Hepatocyte (in vitro differentiated cells): ENCODE results near the gene TMEM182. TPM values are rescaled to one million over a fixed set of nuclear protein-coding genes. Genes with fewer than 3 reads are reported as not detected.

Experiments
- DNase-seq: peaks from one replicate; pipeline ENCODE4 v3.0.0-alpha.2; 2016; ENCODE audit warnings: low spot score
- H2AFZ ChIP-seq: fragments of 200-600 bp; sonication (generic); 2 replicates; pipeline ENCODE4 v1.6.0; 2016; ENCODE audit warnings: antibody characterized with exemption, mild to moderate bottlenecking
- H3K27ac ChIP-seq: fragments of 200-600 bp; sonication (generic); 2 replicates; pipeline ENCODE4 v1.5.1; 2016; ENCODE audit warnings: mild to moderate bottlenecking
- H3K27me3 ChIP-seq: fragments of 200-600 bp; sonication (generic); 2 replicates; pipeline ENCODE4 v1.6.1; 2016
- H3K36me3 ChIP-seq: fragments of 200-600 bp; sonication (generic); replicated peaks from 2 replicates; pipeline ENCODE4 v1.5.1; 2016; ENCODE audit warnings: low read depth; ENCODE audit not compliant: insufficient read depth
- H3K4me1 ChIP-seq: fragments of 200-600 bp; sonication (generic); 2 replicates; pipeline ENCODE4 v1.5.1; 2016; ENCODE audit warnings: mild to moderate bottlenecking, moderate library complexity; ENCODE audit not compliant: insufficient read depth
- H3K4me2 ChIP-seq: fragments of 200-600 bp; sonication (generic); 2 replicates; pipeline ENCODE4 v1.6.0; 2016
- H3K4me3 ChIP-seq: fragments of 200-600 bp; sonication (generic); 2 replicates; pipeline ENCODE4 v1.5.1; 2016; ENCODE audit warnings: mild to moderate bottlenecking
- H3K79me2 ChIP-seq: fragments of 200-600 bp; sonication (generic); 2 replicates; pipeline ENCODE4 v1.6.0; 2017; ENCODE audit warnings: mild to moderate bottlenecking
- H3K9me2 ChIP-seq: fragments of 200-600 bp; sonication (generic); replicated peaks from 2 replicates; pipeline ENCODE4 v1.6.0; 2017; ENCODE audit warnings: mild to moderate bottlenecking; ENCODE audit not compliant: insufficient read depth
- H3K9me3 ChIP-seq: fragments of 200-600 bp; sonication (generic); 2 replicates; pipeline ENCODE4 v1.5.1; 2016; ENCODE audit warnings: low read depth, mild to moderate bottlenecking
- H4K20me1 ChIP-seq: fragments of 200-600 bp; sonication (generic); 2 replicates; pipeline ENCODE4 v1.6.0; 2016; ENCODE audit warnings: mild to moderate bottlenecking; ENCODE audit not compliant: insufficient read depth, poor library complexity, severe bottlenecking
- EZH2 ChIP-seq: fragments of 200-600 bp; sonication (generic); IDR thresholded peaks from 2 replicates; pipeline ENCODE4 v1.6.1; 2016; ENCODE audit warnings: antibody characterized with exemption, mild to moderate bottlenecking, borderline replicate concordance
- EZH2phosphoT487 ChIP-seq: fragments of 200-600 bp; sonication (generic); IDR thresholded peaks from one replicate; pipeline ENCODE4 v1.6.1; 2018; ENCODE audit warnings: antibody characterized with exemption, mild to moderate bottlenecking, low read depth, moderate library complexity; ENCODE audit not compliant: unreplicated experiment, severe bottlenecking
- WGBS: methylation state at CpG from one replicate; pipeline ENCODE4 v1.1.6; 2016; ENCODE audit warnings: low lambda C conversion rate; ENCODE audit errors: missing lambda C conversion rate; 5-methylcytosine and 5-hydroxymethylcytosine counted together
- polyA plus RNA-seq: library from polyadenylated mRNA; unstranded; fragments of >200 nt; fragmentation: Nextera tagmentation; extraction: Ambion mirVana; gene quantifications from 2 replicates; pipeline ENCODE4 v1.2.1, GENCODE V29; 2016
- total RNA-seq: library from RNA; depleted of rRNA; stranded (reverse); fragments of >200 nt; gene quantifications from 2 replicates; pipeline ENCODE4 v1.2.3, GENCODE V29; 2014
- TF ChIP-seq, protein P1 (sequence below): fragments of 200-600 bp; sonication (generic); IDR thresholded peaks from 2 replicates; pipeline ENCODE4 v1.5.1; 2016; ENCODE audit warnings: antibody characterized with exemption, mild to moderate bottlenecking; ENCODE audit not compliant: poor library complexity

Gene TMEM182
- total and polyA plus RNA-seq, 2 experiments from 2014 or later, result 3.3 to 5.1 TPM

DNA sequence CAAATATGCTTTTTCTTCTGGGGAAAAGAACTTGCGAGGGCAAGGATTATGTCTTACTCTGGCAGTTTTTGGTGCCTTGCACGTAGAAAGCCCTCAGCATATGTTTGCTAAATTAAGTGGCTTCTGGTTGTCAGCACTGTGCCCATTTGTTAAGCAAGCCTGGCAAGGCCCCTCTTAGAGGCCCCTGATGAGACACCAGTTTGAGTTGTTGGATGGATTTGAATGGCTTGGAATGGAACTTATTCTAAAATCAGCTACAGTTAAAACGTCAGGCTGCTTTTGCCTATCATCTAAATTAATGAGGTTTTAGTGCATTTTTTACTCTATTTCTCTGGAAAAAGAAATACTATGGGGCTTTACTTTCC is 28.2 kb downstream of the TMEM182 start:
- DNase-seq, result no peak
- Histone ChIP-seq H3K27me3 (no peaks in the 10 kb centered on the region), H4K20me1 (no peaks in the 10 kb centered on the region), H2AFZ (no peak overlapping the region), H3K36me3 (no peaks in the 10 kb centered on the region), H3K27ac (no peak overlapping the region), H3K9me3 (no peaks in the 10 kb centered on the region), H3K79me2 (no peaks in the 10 kb centered on the region), H3K4me1 (no peaks in the 10 kb centered on the region), H3K4me2 (no peak overlapping the region), H3K9me2 (no peaks in the 10 kb centered on the region), H3K4me3 (no peak overlapping the region)
- 92% methylated on average over 3 of the region's 3 CpGs for WGBS
- no peak for TF ChIP-seq EZH2phosphoT487
- TF ChIP-seq EZH2, result no peak
- TF ChIP-seq, protein P1, sequence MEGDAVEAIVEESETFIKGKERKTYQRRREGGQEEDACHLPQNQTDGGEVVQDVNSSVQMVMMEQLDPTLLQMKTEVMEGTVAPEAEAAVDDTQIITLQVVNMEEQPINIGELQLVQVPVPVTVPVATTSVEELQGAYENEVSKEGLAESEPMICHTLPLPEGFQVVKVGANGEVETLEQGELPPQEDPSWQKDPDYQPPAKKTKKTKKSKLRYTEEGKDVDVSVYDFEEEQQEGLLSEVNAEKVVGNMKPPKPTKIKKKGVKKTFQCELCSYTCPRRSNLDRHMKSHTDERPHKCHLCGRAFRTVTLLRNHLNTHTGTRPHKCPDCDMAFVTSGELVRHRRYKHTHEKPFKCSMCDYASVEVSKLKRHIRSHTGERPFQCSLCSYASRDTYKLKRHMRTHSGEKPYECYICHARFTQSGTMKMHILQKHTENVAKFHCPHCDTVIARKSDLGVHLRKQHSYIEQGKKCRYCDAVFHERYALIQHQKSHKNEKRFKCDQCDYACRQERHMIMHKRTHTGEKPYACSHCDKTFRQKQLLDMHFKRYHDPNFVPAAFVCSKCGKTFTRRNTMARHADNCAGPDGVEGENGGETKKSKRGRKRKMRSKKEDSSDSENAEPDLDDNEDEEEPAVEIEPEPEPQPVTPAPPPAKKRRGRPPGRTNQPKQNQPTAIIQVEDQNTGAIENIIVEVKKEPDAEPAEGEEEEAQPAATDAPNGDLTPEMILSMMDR, result no peak

DNA sequence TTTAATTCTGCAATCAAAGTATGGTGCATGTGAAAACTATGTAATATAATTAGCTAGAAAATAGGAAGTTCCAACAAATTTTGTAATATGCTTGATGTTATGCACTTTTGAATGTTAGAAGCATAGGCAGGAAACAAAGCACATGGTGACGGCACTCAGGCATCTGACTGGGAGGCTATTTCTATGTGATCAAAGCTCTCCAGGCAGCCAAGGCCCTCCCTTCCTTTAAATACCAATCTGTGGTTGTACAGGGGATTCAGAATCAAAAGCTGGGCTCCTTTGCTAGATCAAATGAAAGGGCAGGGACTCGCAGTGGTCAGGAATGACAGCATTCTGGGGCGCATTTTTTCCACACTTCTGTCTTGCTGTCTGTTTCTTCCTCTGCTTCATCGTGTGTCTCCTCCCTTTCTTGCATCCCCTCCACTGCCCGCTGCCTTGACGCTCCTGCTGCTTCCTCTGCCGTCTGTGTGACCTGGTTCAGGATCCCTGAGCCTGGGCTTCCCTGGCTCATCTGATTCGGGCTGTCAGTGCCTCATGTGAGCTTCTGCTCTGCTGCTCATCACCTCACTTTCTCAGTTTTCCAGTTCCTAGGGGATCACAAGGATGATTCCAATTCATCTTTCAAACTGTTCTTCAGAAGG is 30.9 kb downstream of the TMEM182 start:
- no peak for DNase-seq
- Histone ChIP-seq H3K4me3 (no peak overlapping the region), H4K20me1 (no peaks in the 10 kb centered on the region), H2AFZ (no peak overlapping the region), H3K27me3 (no peaks in the 10 kb centered on the region), H3K9me3 (no peaks in the 10 kb centered on the region), H3K4me2 (no peak overlapping the region), H3K79me2 (no peaks in the 10 kb centered on the region), H3K9me2 (no peaks in the 10 kb centered on the region), H3K4me1 (no peaks in the 10 kb centered on the region), H3K27ac (no peak overlapping the region), H3K36me3 (no peaks in the 10 kb centered on the region)
- 85% methylated on average over 8 of the region's 8 CpGs for WGBS
- TF ChIP-seq EZH2 (no peak), EZH2phosphoT487 (no peak)
- TF ChIP-seq, protein P1, result no peak

GRCh38 chr2:102795641-102796040 is 33.8 kb downstream of the TMEM182 start:
- H3K36me3 ChIP-seq, result no peaks in the 10 kb centered on the region
- TF ChIP-seq, protein P1, result no peak
- WGBS, result 83% methylated on average over 4 of the region's 4 CpGs
- H4K20me1 ChIP-seq, result no peaks in the 10 kb centered on the region
- no peaks in the 10 kb centered on the region for H3K4me1 ChIP-seq
- H3K4me2 ChIP-seq, result no peak overlapping the region
- H3K4me3 ChIP-seq, result no peak overlapping the region
- H3K27me3 ChIP-seq, result no peaks in the 10 kb centered on the region
- H2AFZ ChIP-seq, result no peak overlapping the region
- H3K9me3 ChIP-seq, result peaks cover 8% of the 10 kb centered on the region
- H3K9me2 ChIP-seq, result no peaks in the 10 kb centered on the region
- no peak overlapping the region for H3K27ac ChIP-seq
- DNase-seq, result no peak
- H3K79me2 ChIP-seq, result no peaks in the 10 kb centered on the region

GRCh38 chr2:102796337-102796736 is 34.5 kb downstream of the TMEM182 start:
- Histone ChIP-seq H3K79me2 (no peaks in the 10 kb centered on the region), H3K9me2 (no peaks in the 10 kb centered on the region), H3K4me1 (no peaks in the 10 kb centered on the region), H3K36me3 (no peaks in the 10 kb centered on the region), H3K4me2 (peak overlapping the region; percentile 18), H3K9me3 (peaks cover 14% of the 10 kb centered on the region), H4K20me1 (no peaks in the 10 kb centered on the region), H2AFZ (no peak overlapping the region), H3K4me3 (no peak overlapping the region), H3K27me3 (no peaks in the 10 kb centered on the region), H3K27ac (no peak overlapping the region)
- DNase-seq, result no peak
- TF ChIP-seq EZH2, result no peak
- TF ChIP-seq, protein P1, result no peak
- TF ChIP-seq EZH2phosphoT487, result no peak
- 47% methylated on average over 2 of the region's 2 CpGs for WGBS
